SK-N-MC (cell line): ENCODE data around the gene GRAP2.

Experiments
- DNase-seq: peaks from one replicate; pipeline ENCODE4 v3.0.0-alpha.2; 2011; ENCODE audit warnings: low read depth, low spot score
- H3K27ac ChIP-seq: fragments of 200-600 bp; sonication (generic); 2 replicates; pipeline ENCODE4 v1.5.1; 2016; ENCODE audit warnings: mixed run types
- H3K36me3 ChIP-seq: fragments of 200-600 bp; sonication (generic); 2 replicates; pipeline ENCODE4 v1.6.1; 2017; ENCODE audit warnings: antibody characterized with exemption, low read length, mixed read lengths; ENCODE audit not compliant: insufficient read depth
- H3K4me3 ChIP-seq: fragments of 200-600 bp; sonication (generic); 2 replicates; pipeline ENCODE4 v1.5.1; 2016
- H3K9ac ChIP-seq: fragments of 200-600 bp; sonication (generic); 2 replicates; pipeline ENCODE4 v1.8.0; 2017; ENCODE audit warnings: mixed run types, mixed read lengths; ENCODE audit not compliant: insufficient read length
- H3K9me3 ChIP-seq: fragments of 200-600 bp; sonication (generic); 2 replicates; pipeline ENCODE4 v1.6.1; 2017; ENCODE audit warnings: low read depth, mild to moderate bottlenecking, antibody characterized with exemption, low read length, moderate library complexity, mixed read lengths
- EZH2 ChIP-seq: fragments of 200-600 bp; sonication (generic); IDR thresholded peaks from one replicate; pipeline ENCODE4 v1.6.1; 2017; ENCODE audit warnings: antibody characterized with exemption
- FOXP2 ChIP-seq: optimal IDR thresholded peaks from 2 replicates; pipeline ENCODE3; 2011; ENCODE audit warnings: mild to moderate bottlenecking, moderate library complexity; ENCODE audit not compliant: insufficient read depth; ENCODE audit errors: extremely low read length, control extremely low read depth
- POLR2AphosphoS5 ChIP-seq: IDR thresholded peaks from 2 replicates; pipeline ENCODE4 v1.6.1; 2012; ENCODE audit warnings: mild to moderate bottlenecking, low read depth, low read length, borderline replicate concordance

The GRAP2 gene

DNA sequence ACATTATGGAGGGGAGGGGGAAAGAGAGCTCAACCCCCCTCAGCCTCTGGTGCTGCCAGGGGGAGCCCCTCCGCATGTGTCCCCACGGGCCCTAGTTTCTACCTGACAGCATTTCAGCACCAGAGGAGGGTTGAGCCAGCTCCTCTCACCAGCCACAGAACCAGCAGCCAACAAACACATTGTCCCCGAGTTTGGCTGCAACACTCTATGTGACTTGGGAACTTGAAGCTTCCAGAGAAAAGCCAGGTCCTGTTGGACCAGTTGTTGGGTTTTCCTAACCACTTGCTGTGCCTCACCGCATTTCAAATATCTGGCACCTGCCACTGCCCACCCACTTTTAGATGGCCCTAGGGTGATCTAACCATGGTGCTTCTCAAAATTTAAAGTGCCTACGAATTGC is 72.8 kb downstream of the GRAP2 start:
- no peak overlapping the region for H3K4me3 ChIP-seq
- H3K27ac ChIP-seq: no peak overlapping the region
- H3K9me3 ChIP-seq: no peaks in the 10 kb centered on the region
- TF ChIP-seq FOXP2: no peak
- TF ChIP-seq POLR2AphosphoS5: no peak
- TF ChIP-seq EZH2: no peak
- no peaks in the 10 kb centered on the region for H3K36me3 ChIP-seq
- DNase-seq: no peak
- no peak overlapping the region for H3K9ac ChIP-seq

GRCh38 chr22:39974065-39974464 is 73.2 kb downstream of the GRAP2 start:
- Histone ChIP-seq H3K9me3 (no peaks in the 10 kb centered on the region), H3K27ac (no peak overlapping the region), H3K4me3 (no peak overlapping the region), H3K36me3 (no peaks in the 10 kb centered on the region), H3K9ac (no peak overlapping the region)
- no peak for TF ChIP-seq EZH2
- TF ChIP-seq POLR2AphosphoS5: no peak
- no peak for TF ChIP-seq FOXP2
- DNase-seq: no peak

GRCh38 chr22:39979048-39979447 is 78.2 kb downstream of the GRAP2 start:
- Histone ChIP-seq H3K9ac (no peak overlapping the region), H3K27ac (no peak overlapping the region), H3K36me3 (no peaks in the 10 kb centered on the region), H3K9me3 (no peaks in the 10 kb centered on the region), H3K4me3 (no peak overlapping the region)
- TF ChIP-seq EZH2 (no peak), POLR2AphosphoS5 (no peak), FOXP2 (no peak)
- no peak for DNase-seq

DNA sequence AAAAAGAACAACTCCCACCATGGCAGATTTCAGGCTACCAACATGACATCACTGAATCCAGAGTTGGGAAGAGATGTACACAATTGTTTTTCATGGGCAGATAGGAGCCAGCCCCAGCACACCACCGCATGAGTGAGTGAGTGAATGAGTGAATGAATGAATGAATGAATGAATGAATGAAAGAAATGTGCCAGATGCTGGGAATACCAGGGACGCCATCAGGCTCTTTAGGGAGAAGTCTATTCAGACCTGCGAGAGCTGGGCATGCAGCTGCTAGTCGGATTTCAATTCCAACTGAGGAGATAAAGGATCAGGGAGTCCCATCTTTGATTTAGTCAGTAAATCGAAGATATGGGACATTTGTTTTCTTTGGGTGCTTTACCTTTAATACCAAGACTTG is 78.6 kb downstream of the GRAP2 start:
- Histone ChIP-seq H3K36me3 (no peaks in the 10 kb centered on the region), H3K9me3 (no peaks in the 10 kb centered on the region), H3K4me3 (no peak overlapping the region), H3K9ac (no peak overlapping the region), H3K27ac (no peak overlapping the region)
- TF ChIP-seq POLR2AphosphoS5 (no peak), EZH2 (no peak), FOXP2 (no peak)
- DNase-seq: no peak

DNA sequence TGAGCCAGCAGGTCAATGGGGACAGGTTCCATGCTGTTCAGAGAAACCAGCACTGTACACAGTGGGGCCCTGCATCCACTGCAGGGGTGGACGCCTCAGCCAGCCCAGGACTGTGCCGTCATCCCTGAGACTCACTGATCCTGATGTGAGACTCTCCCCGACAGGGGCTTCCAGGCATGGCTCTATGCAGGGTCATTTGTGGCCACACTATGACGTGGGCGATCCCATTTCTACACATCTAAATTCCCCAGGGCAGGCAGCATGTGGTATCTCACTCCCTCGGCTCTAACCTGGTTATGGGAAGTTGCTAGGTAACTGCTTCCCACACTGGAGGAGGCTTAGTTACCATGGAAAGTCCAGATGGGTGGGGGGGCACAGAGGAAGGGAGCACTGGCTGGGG is 79.7 kb downstream of the GRAP2 start:
- H3K4me3 ChIP-seq: no peak overlapping the region
- TF ChIP-seq FOXP2 (no peak), EZH2 (no peak)
- no peaks in the 10 kb centered on the region for H3K36me3 ChIP-seq
- no peaks in the 10 kb centered on the region for H3K9me3 ChIP-seq
- DNase-seq: no peak
- H3K27ac ChIP-seq: no peak overlapping the region
- H3K9ac ChIP-seq: no peak overlapping the region

- TF ChIP-seq POLR2AphosphoS5 (no peak), FOXP2 (no peak), EZH2 (no peak)
- Histone ChIP-seq H3K36me3 (no peaks in the 10 kb centered on the region), H3K4me3 (no peak overlapping the region), H3K9ac (no peak overlapping the region), H3K9me3 (no peaks in the 10 kb centered on the region), H3K27ac (no peak overlapping the region)
- DNase-seq: no peak
These were observed 82.5 kb downstream of the GRAP2 start for GRCh38 chr22:39983346-39983745.

DNA sequence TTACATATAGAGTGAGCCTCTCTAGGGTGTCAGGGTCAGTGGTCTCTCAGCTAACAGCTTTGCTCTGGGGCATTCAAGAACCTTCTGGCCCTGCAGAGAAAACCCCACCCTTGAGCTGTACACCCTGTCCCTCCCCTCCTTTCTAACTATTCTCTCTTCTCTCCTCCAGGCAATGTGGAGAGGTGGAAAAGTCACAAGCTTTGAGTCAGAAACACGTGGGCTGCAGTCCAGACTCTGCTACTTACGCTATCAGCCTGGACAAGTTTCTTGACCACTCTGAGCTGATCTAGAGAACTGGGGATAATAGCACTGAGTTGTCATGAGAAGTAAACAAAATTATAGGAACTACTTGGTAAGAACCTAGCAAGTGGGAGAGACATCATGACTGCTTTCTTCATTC is 83.1 kb downstream of the GRAP2 start:
- no peak overlapping the region for H3K9ac ChIP-seq
- DNase-seq: no peak
- TF ChIP-seq EZH2 (no peak), POLR2AphosphoS5 (no peak), FOXP2 (no peak)
- no peaks in the 10 kb centered on the region for H3K36me3 ChIP-seq
- H3K4me3 ChIP-seq: no peak overlapping the region
- no peak overlapping the region for H3K27ac ChIP-seq
- H3K9me3 ChIP-seq: no peaks in the 10 kb centered on the region

- H3K9ac ChIP-seq: no peak overlapping the region
- H3K9me3 ChIP-seq: no peaks in the 10 kb centered on the region
- no peak overlapping the region for H3K27ac ChIP-seq
- no peak overlapping the region for H3K4me3 ChIP-seq
- DNase-seq: no peak
- H3K36me3 ChIP-seq: no peaks in the 10 kb centered on the region
- TF ChIP-seq FOXP2: no peak
- no peak for TF ChIP-seq POLR2AphosphoS5
- TF ChIP-seq EZH2: no peak
These were observed 83.9 kb downstream of the GRAP2 start for GRCh38 chr22:39984746-39985145.

- TF ChIP-seq EZH2 (no peak), POLR2AphosphoS5 (no peak), FOXP2 (no peak)
- no peaks in the 10 kb centered on the region for H3K36me3 ChIP-seq
- no peak for DNase-seq
- no peaks in the 10 kb centered on the region for H3K9me3 ChIP-seq
- no peak overlapping the region for H3K9ac ChIP-seq
- H3K27ac ChIP-seq: no peak overlapping the region
- no peak overlapping the region for H3K4me3 ChIP-seq
These were observed 84.6 kb downstream of the GRAP2 start for GRCh38 chr22:39985383-39986035.
